Naive thymus-derived CD4-positive, alpha-beta T cell (primary cell): Measurements from ENCODE around the gene HSD11B1. TPM values are rescaled to one million over a fixed set of nuclear protein-coding genes. Genes with fewer than 3 reads are reported as not detected.
A peak's percentile ranks its signal among the peaks of the same experiment; 100 is the strongest.

Experiments
- ATAC-seq: fragments of 150-1000 bp; cut with Tn5 transposase; 2 replicates; pipeline ENCODE4 v1.10.0; 2021; ENCODE audit warnings: mild to moderate bottlenecking, moderate library complexity
- CTCF ChIA-PET: fragments of 350-600 bp; sonication (Branson Sonifier 250); formaldehyde crosslinking; loops from one replicate; lab custom pipeline; 2021; ENCODE audit warnings: antibody characterized with exemption; lab: Charles Lee
- POLR2A ChIA-PET: fragments of 350-600 bp; sonication (Branson Sonifier 250); formaldehyde crosslinking; loops from one replicate; lab custom pipeline; 2021; ENCODE audit warnings: antibody characterized with exemption, inconsistent platforms; lab: Charles Lee
- DNase-seq, 9 donors: peaks; one replicate each; pipeline versions ENCODE4 v3.0.0 to v3.0.0-alpha.2; 2020 to 2022; ENCODE audit warnings: mixed read lengths in 1 of 9
- H3K27ac ChIP-seq: one replicate; pipeline ENCODE4 v1.7.0; 2013; ENCODE audit warnings: mild to moderate bottlenecking, low read depth, low read length, moderate library complexity
- H3K27me3 ChIP-seq, 2 donors: one replicate each; pipeline ENCODE4 v1.7.0; 2013; ENCODE audit warnings: low read length in 2 of 2, mild to moderate bottlenecking in 2 of 2, moderate library complexity in 2 of 2; ENCODE audit not compliant: control insufficient read depth in 2 of 2, insufficient read depth in 2 of 2
- H3K36me3 ChIP-seq, 3 experiments: 1 replicate in 2 of 3; 2 replicates in 1 of 3; pipeline ENCODE4 v1.7.0; 2013; ENCODE audit warnings: low read length in 3 of 3, mild to moderate bottlenecking in 3 of 3, moderate library complexity in 1 of 3; ENCODE audit not compliant: insufficient read depth in 3 of 3, control insufficient read depth in 2 of 3
- H3K4me1 ChIP-seq, 2 donors: one replicate each; pipeline ENCODE4 v1.7.0; 2013; ENCODE audit warnings: low read length in 2 of 2, mild to moderate bottlenecking in 2 of 2, moderate library complexity in 1 of 2; ENCODE audit not compliant: control insufficient read depth in 2 of 2, insufficient read depth in 2 of 2
- H3K4me3 ChIP-seq: 2 replicates; pipeline ENCODE4 v1.7.0; 2013; ENCODE audit warnings: mild to moderate bottlenecking, low read length
- H3K9me3 ChIP-seq, 3 experiments: 1 replicate in 2 of 3; 2 replicates in 1 of 3; pipeline ENCODE4 v1.7.0; 2013; ENCODE audit warnings: low read length in 3 of 3; ENCODE audit not compliant: control insufficient read depth in 2 of 3
- H3K27ac Mint-ChIP-seq, 9 donors: one replicate each; pipeline ENCODE4 v1.8.0; 2020 to 2022; ENCODE audit warnings: mixed read lengths in 9 of 9, mild to moderate bottlenecking in 8 of 9, moderate library complexity in 5 of 9, inconsistent platforms in 2 of 9
- H3K27me3 Mint-ChIP-seq, 5 donors: one replicate each; pipeline ENCODE4 v1.8.0; 2021 to 2022; ENCODE audit warnings: mixed read lengths in 5 of 5, mild to moderate bottlenecking in 1 of 5
- H3K36me3 Mint-ChIP-seq, 5 donors: one replicate each; pipeline ENCODE4 v1.8.0; 2020 to 2022; ENCODE audit warnings: mixed read lengths in 5 of 5, mild to moderate bottlenecking in 3 of 5, inconsistent platforms in 1 of 5
- H3K4me1 Mint-ChIP-seq, 7 donors: one replicate each; pipeline ENCODE4 v1.8.0; 2020 to 2022; ENCODE audit warnings: mixed read lengths in 7 of 7, mild to moderate bottlenecking in 3 of 7, inconsistent platforms in 1 of 7
- H3K4me3 Mint-ChIP-seq, 10 donors: one replicate each; pipeline ENCODE4 v1.8.0; 2020 to 2022; ENCODE audit warnings: mild to moderate bottlenecking in 10 of 10, mixed read lengths in 10 of 10, moderate library complexity in 6 of 10, inconsistent platforms in 2 of 10
- H3K9me3 Mint-ChIP-seq, 11 donors: one replicate each; pipeline ENCODE4 v1.8.0; 2020 to 2022; ENCODE audit warnings: mixed read lengths in 11 of 11, mild to moderate bottlenecking in 4 of 11, inconsistent platforms in 1 of 11, moderate library complexity in 1 of 11
- intact Hi-C, 2 donors: fragments of 100-400 bp; cut with micrococcal nuclease; formaldehyde crosslinking; loops; one replicate each; pipeline ENCODE4 v1.15.1; 2023
- polyA plus RNA-seq, 2 donors: library from polyadenylated mRNA; unstranded; fragments of 300-500 nt; fragmentation: Illumina TruSeq; gene quantifications; one replicate each; pipeline ENCODE4 v1.2.3, GENCODE V29; 2021
- total RNA-seq, 6 experiments: library from RNA in 5 of 6; stranded (reverse) in 5 of 6; gene quantifications; 1 replicate in 5 of 6; 2 replicates in 1 of 6; pipeline ENCODE4 v1.2.3 and lab custom pipeline; 2021 to 2026

Gene HSD11B1
- total and polyA plus RNA-seq, 7 experiments from 2014 or later = 0.18 to 3.6 (median 0.50) TPM; not detected in 3

- ChIA-PET POLR2A (interaction anchor here (25.1 to 37.2 kb wide), 2 partner anchors 1 to 18 kb away, joined by 1558 read pairs; partner anchors contain the start of genes C1orf74 and TRAF3IP3), CTCF (interaction anchor here (0.6 kb wide), 1 partner anchor 72 kb away, joined by 3 read pairs; no protein-coding TSS in a partner anchor)
- Histone ChIP-seq H3K27me3 (no peaks in the 10 kb centered on the region), H3K36me3 (peaks cover 34 to 92% (median 61%) of the 10 kb centered on the region in 3 experiments), H3K4me3 (no peak overlapping the region), H3K9me3 (no peaks in the 10 kb centered on the region), H3K4me1 (peaks cover 19 to 31% of the 10 kb centered on the region in 2 donors), H3K27ac (peak overlapping the region; percentile 18)
- ATAC-seq (no peak), DNase-seq (no peak)
- H3K27ac Mint-ChIP-seq = peak overlapping the region in 7 of 9 donors; percentile 16 to 71 (median 58)
- H3K27me3 Mint-ChIP-seq = no peaks in the 10 kb centered on the region
- no peaks in the 10 kb centered on the region for H3K9me3 Mint-ChIP-seq
- peaks cover 23 to 76% (median 56%) of the 10 kb centered on the region in 5 donors for H3K36me3 Mint-ChIP-seq
- H3K4me3 Mint-ChIP-seq = no peak overlapping the region
- intact Hi-C loops = no loop called here
- peaks cover 23 to 57% (median 30%) of the 10 kb centered on the region in 7 donors for H3K4me1 Mint-ChIP-seq
These were observed 72.9 kb downstream of the HSD11B1 start for GRCh38 chr1:209777587-209777986.

DNA sequence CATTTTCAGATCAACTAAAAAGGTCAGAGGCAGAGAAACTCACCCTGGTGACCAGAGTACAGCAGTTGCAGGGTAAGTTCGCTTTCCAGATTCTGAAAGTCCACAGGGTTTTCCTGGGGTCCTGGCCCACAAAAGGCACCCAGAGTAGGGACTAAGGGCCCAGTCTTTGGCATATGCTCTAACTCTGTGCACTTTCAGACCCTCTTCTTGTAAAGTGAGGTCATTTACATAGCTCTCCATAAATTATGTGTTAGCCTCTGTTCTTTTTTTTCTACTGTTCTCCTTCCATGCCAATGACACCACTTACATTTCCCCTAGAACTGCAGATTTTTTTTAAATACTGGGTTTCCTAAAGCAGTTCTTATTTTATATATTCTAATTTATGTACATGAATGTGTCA, 73.5 kb downstream of the HSD11B1 start:
- Histone ChIP-seq H3K4me3 (no peak overlapping the region), H3K4me1 (peaks cover 19 to 26% of the 10 kb centered on the region in 2 donors), H3K27ac (peak overlapping the region; percentile 18), H3K36me3 (peaks cover 34 to 87% (median 60%) of the 10 kb centered on the region in 3 experiments), H3K27me3 (no peaks in the 10 kb centered on the region), H3K9me3 (no peaks in the 10 kb centered on the region)
- CTCF ChIA-PET = no interaction called here
- no peak for DNase-seq
- Mint-ChIP-seq H3K27ac (peak overlapping the region in 4 of 9 donors; percentile 28 to 71 (median 68)), H3K4me1 (peaks cover 25 to 61% (median 33%) of the 10 kb centered on the region in 7 donors), H3K36me3 (peaks cover 23 to 76% (median 54%) of the 10 kb centered on the region in 5 donors), H3K4me3 (peak overlapping the region in 1 of 10 donors; percentile 7), H3K27me3 (no peaks in the 10 kb centered on the region), H3K9me3 (no peaks in the 10 kb centered on the region)
- no peak for ATAC-seq
- intact Hi-C loops = no loop called here
- POLR2A ChIA-PET = interaction anchor here (0.7 to 37.2 kb wide), 4 partner anchors 1 to 88 kb away, joined by 3 to 1558 read pairs (median 780); partner anchors contain the start of genes C1orf74 and TRAF3IP3

DNA sequence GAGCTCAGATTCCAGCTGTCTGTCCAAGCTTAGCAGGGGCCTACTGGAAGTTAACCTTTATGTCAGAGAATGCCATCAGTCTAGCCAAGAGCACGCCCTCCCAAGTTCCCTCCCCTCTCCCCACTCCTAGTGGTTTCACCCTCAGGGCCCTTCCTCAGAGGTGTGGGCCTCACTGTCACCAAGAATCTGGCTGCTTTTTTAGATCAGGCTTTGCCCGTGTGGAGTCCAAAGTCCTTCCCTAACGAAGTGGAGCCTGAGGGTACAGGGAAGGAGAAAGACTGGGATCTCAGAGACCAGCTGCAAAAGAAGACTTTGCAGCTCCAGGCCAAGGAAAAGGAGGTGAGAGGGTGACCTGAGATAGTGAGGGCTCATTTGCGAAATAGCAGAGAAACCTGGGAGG, 75.6 kb downstream of the HSD11B1 start:
- no peak overlapping the region for H3K4me3 Mint-ChIP-seq
- ATAC-seq = no peak

DNA sequence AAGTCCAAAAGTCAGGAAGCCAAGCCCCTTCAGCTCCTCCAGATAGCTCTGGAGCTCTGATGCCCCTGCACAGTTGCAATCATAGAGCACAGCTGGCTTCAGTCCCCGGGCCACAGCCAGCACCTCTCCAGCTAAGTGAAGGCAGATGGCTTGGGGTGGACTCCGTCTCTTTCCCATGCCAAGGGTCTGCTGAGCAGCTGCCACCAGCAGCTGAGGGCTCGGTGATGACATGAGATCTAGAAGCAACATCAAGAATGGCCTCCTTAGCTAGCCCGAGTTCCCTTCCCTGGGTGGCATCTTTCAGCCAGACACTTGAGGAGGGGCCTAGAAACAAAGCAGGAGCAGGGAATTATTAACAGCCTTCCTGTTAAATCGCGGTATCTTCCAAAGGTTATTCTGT, 78.7 kb downstream of the HSD11B1 start:
- DNase-seq = no peak

More for the DNA sequence above, 75.6 kb downstream of the HSD11B1 start:
- ChIA-PET POLR2A (interaction anchor here (1.1 to 25.1 kb wide), 3 partner anchors 12 to 42 kb away, joined by 3 to 1558 read pairs (median 5); partner anchors contain the start of gene TRAF3IP3), CTCF (interaction anchor here (1.3 kb wide), 1 partner anchor 8 kb away, joined by 5 read pairs; no protein-coding TSS in a partner anchor)
- H3K4me1 Mint-ChIP-seq = peaks cover 17 to 69% (median 54%) of the 10 kb centered on the region in 7 donors
- Histone ChIP-seq H3K36me3 (peaks cover 31 to 66% (median 39%) of the 10 kb centered on the region in 3 experiments), H3K27me3 (no peaks in the 10 kb centered on the region), H3K4me1 (peaks cover 13 to 24% of the 10 kb centered on the region in 2 donors), H3K4me3 (no peak overlapping the region), H3K9me3 (no peaks in the 10 kb centered on the region), H3K27ac (no peak overlapping the region)
- peaks cover 16 to 60% (median 43%) of the 10 kb centered on the region in 5 donors for H3K36me3 Mint-ChIP-seq
- H3K27ac Mint-ChIP-seq = peak overlapping the region in 7 of 9 donors; percentile 18 to 67 (median 45)
- no peak for DNase-seq
- intact Hi-C loops = no loop called here
- peaks cover 0 to 8% (median 0%) of the 10 kb centered on the region in 11 donors for H3K9me3 Mint-ChIP-seq
- H3K27me3 Mint-ChIP-seq = peaks cover 0 to 3% (median 0%) of the 10 kb centered on the region in 5 donors

More for the DNA sequence above, 78.7 kb downstream of the HSD11B1 start:
- ChIA-PET CTCF (interaction anchor here (1.0 to 2.3 kb wide), 4 partner anchors 11 to 27 kb away, joined by 4 to 9 read pairs (median 6); no protein-coding TSS in a partner anchor), POLR2A (interaction anchor here (1.2 to 25.1 kb wide), 7 partner anchors 9 to 59 kb away, joined by 3 to 1558 read pairs (median 7); partner anchors contain the start of genes IRF6, TRAF3IP3 and UTP25)
- Mint-ChIP-seq H3K4me3 (peak overlapping the region in 9 of 10 donors; percentile 33 to 97 (median 92)), H3K27me3 (peaks cover 5 to 8% (median 8%) of the 10 kb centered on the region in 5 donors), H3K27ac (peak overlapping the region; percentile 92 to 99 (median 97)), H3K36me3 (peaks cover 6 to 46% (median 31%) of the 10 kb centered on the region in 5 donors), H3K4me1 (peaks cover 9 to 62% (median 38%) of the 10 kb centered on the region in 7 donors), H3K9me3 (peaks cover 0 to 8% (median 0%) of the 10 kb centered on the region in 11 donors)
- Histone ChIP-seq H3K4me3 (no peak overlapping the region), H3K27ac (peak overlapping the region; percentile 90), H3K27me3 (no peaks in the 10 kb centered on the region), H3K4me1 (peaks cover 11 to 19% of the 10 kb centered on the region in 2 donors), H3K9me3 (no peaks in the 10 kb centered on the region), H3K36me3 (peaks cover 8 to 34% (median 17%) of the 10 kb centered on the region in 3 experiments)
- no peak for ATAC-seq
- intact Hi-C loops = no loop called here

Other genes with a start within 250 kb of the HSD11B1 start
- gene CAMK1G, start 121.1 kb upstream of the HSD11B1 start, total RNA-seq = not detected
- gene CAMK1G, start 121.1 kb upstream of the HSD11B1 start, polyA plus RNA-seq = not detected
- 1 to 10 TPM in 3 of 5 experiments, under 1 TPM in 2; 0.43 to 5.7 (median 1.5) TPM for gene LAMB3, start 52.4 kb upstream of the HSD11B1 start, total RNA-seq
- under 1 TPM; 0.11 to 0.26 TPM for gene LAMB3, start 52.4 kb upstream of the HSD11B1 start, polyA plus RNA-seq
- gene G0S2, start 29.4 kb upstream of the HSD11B1 start, total RNA-seq = 100 to 1,000 TPM in 1 of 5 experiments, 10 to 100 TPM in 2, not detected in 2; 17.2 to 128 (median 81.1) TPM
- gene G0S2, start 29.4 kb upstream of the HSD11B1 start, polyA plus RNA-seq = under 1 TPM in 1 of 2 donors, not detected in 1; 0.39 TPM
- 100 to 1,000 TPM; 303 to 746 (median 450) TPM for gene TRAF3IP3, start 51.2 kb downstream of the HSD11B1 start, total RNA-seq
- 100 to 1,000 TPM; 446 to 613 TPM for gene TRAF3IP3, start 51.2 kb downstream of the HSD11B1 start, polyA plus RNA-seq
- gene C1orf74, start 79.7 kb downstream of the HSD11B1 start, total RNA-seq = 1 to 10 TPM in 3 of 5 experiments, under 1 TPM in 2; 0.51 to 1.5 (median 1.3) TPM
- under 1 TPM; 0.31 to 0.45 TPM for gene C1orf74, start 79.7 kb downstream of the HSD11B1 start, polyA plus RNA-seq
- gene IRF6, start 101.3 kb downstream of the HSD11B1 start, total RNA-seq = 1 to 10 TPM in 2 of 5 experiments, under 1 TPM in 2, not detected in 1; 0.30 to 2.3 (median 0.97) TPM
- gene IRF6, start 101.3 kb downstream of the HSD11B1 start, polyA plus RNA-seq = 1 to 10 TPM in 1 of 2 donors, under 1 TPM in 1; 0.41 to 1.6 TPM
- 10 to 100 TPM in 3 of 5 experiments, 1 to 10 TPM in 2; 6.0 to 16.3 (median 12.7) TPM for gene UTP25, start 123.1 kb downstream of the HSD11B1 start, total RNA-seq
- gene UTP25, start 123.1 kb downstream of the HSD11B1 start, polyA plus RNA-seq = 1 to 10 TPM; 3.2 to 8.0 TPM
- gene SYT14, start 233.4 kb downstream of the HSD11B1 start, total RNA-seq = not detected
- not detected for gene SYT14, start 233.4 kb downstream of the HSD11B1 start, polyA plus RNA-seq